HG03558 (cell line): ENCODE data around the gene SF3B1.
"Not testable (repeated sequence)": the region's sequence is repeated elsewhere in the genome, so short reads cannot be mapped to it uniquely, and the experiment has no call there.

Experiments
- ATAC-seq: cut with Tn5 transposase; IDR thresholded peaks from one replicate; pipeline ENCODE4 v1.9.1; 2021; ENCODE audit warnings: moderate number of reproducible peaks; ENCODE audit not compliant: unreplicated experiment; ENCODE audit errors: extremely low read depth

SF3B1 gene

DNA sequence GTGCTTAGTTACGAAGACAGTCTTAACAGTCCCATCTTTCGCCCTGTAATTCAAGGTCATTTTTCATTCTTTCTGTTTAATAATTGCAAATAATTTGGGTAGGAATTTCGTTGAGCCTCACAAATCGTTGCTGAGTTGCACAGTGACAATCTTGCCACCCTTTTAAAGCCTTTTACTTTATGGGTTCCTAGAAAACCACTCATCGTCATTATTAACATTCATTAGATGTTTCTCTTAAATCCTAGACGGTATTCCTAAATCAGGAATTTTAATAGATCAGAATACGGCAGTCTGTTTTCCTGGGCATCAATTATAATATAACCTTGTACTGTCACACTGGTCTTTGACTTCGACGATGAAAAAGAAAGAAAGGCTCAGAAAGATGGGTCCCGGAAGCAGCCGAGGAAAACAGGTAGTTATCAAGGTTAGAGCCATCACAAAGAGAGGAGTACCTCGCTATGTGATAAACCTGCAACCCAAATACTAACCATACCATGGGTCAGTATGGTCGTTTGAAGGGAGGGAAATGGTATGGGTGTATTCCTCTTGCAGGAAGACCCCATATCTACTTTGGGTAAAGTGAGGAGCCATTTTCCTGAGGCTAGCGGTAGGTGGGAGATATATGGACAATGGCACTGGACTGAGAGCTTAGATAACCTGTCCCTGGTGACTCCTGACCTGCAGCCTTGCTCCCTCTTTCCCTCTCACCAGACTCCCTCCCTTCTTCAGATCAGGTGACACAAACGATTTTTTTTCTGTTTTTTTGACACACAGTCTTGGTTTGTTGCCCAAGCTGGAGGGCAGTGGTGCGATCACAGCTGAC is 981 bp upstream of the SF3B1 start:
- ATAC-seq = no peak

GRCh38 chr2:197433780-197434438 is 919 bp downstream of the SF3B1 start:
- ATAC-seq = no peak

GRCh38 chr2:197432527-197432926 is 2.3 kb downstream of the SF3B1 start:
- ATAC-seq = not testable (repeated sequence)

- no peak for ATAC-seq
Measured at GRCh38 chr2:197431858-197432257, 3.0 kb downstream of the SF3B1 start.

DNA sequence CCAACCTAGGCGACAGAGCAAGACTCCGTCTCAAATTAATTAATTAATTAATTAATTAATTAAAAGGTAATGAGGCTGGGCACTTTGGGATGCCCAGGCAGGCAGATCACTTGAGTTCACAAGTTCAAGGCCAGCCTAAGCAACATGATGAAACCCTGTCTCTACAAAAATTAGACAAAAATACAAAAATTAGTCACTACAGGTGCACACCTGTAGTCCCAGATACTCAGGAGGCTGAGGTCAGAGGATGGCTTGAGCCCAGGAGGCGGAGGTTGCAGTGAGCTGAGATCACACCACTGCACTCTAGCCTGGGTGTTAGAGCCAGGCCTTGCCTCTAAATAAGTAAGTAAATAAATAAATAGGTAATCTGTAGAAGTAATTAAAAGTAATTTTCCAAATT is 6.8 kb downstream of the SF3B1 start:
- ATAC-seq = no peak

GRCh38 chr2:197426723-197427603 is 7.9 kb downstream of the SF3B1 start:
- ATAC-seq = no peak

DNA sequence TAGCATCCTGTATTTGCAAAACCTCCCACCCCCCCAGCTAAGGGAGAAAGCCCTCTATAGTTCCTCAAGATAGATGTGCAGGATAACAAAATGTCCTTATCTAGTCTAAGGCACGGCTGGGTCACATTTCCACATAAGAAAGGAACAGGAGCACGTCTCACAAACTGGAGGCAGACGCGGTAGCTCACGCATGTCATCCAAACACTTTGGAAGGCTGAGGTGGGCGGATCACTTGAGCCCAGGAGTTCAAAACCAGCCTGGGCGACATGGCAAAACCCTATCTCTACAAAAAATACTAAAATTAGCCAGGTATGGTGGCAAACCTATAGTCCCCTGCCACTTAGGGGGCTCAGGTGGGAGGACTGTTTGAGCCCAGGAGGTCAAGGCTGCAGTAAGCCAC is 9.3 kb downstream of the SF3B1 start:
- no peak for ATAC-seq

DNA sequence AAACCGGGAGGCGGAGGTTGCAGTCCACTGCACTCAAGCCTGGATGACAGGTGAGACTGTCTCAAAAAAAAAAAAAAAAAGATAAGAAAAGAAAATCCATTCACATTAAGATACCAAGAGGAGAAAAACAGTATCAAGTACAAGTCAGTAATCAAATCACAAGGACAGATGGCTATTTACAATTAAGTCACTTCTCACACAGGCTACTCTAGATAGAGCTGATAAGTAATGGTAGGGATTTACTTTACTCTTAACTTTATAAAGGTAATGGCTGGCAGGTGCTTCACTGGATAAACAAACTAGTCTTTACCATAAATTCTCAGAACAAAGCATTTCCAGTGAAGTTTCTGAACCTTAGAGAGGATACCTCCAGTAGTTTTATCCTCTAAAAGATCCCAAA is 11.5 kb downstream of the SF3B1 start:
- ATAC-seq = no peak

DNA sequence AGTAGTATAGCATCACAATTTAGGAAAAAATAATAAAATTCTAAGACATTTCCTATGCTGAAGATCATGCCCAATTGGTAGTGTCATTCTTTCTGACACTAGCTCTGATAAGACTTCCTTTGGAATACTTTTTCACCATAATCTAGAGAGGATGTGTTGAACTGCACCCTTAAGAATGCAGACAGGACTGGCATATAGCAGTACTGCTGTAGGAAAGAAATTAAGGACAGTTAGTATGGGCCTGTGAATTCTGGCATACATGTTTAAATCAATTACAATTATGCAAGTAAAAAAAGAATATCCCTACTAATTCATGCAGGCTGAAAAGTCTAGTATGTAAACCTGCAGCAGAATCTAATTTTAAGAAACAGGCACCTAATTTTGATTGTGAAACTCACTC is 15.4 kb downstream of the SF3B1 start:
- ATAC-seq = no peak

DNA sequence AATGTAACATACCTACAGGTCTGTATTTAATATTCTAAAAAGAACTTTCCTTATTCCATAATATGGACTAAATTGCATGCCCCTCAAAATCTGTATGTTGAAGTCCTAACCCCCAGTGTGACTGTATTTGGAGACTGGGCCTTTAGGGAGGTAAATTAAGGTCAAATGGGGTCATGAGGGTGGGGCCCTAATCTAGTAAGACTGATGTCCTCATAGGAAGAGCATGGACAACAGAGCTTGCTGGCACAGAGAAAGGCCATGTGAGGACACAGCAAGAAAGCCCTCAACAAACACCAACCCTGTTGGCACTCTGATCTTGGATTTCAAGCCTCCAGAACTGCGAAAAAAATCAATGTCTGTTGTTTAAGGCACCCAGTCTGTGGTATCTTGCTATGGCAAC is 18.6 kb downstream of the SF3B1 start:
- no peak for ATAC-seq

DNA sequence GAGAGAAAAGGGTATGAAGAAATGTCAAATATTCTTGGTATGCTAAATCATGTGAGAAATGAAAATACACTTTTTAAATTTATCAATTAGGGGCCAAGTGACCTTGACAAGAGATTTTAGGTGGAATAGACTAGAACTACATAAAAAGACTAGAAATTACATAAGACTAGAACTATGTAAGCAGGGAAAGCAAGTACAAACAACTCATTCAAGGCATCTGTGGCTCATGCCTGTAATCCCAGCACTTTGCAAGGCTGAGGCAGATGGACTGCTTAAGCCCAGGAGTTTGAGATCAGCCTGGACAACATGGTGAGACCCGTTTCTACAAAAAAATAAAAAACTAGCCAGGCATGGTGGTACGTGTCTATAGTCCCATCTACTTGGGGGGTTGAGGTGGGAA is 20.3 kb downstream of the SF3B1 start:
- ATAC-seq = no peak

GRCh38 chr2:197414039-197414438 is 20.8 kb downstream of the SF3B1 start:
- ATAC-seq = no peak

DNA sequence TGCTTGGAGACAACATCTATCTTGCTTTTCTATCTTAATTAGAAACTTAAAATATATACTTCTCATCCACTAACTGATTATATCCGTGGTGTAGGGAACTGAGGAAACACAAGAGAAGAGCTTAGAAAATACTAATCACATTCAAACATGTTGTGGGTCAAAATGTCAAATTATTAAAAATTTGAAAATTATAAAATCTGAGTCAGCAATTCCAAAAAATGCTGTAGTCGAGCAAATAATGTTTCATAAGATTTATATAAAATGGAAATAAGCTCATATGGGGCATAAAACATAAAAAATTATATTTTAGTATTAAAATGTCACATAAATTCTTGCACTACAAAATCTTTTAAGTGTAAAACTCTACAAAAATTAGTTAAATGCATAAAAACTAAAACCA is 29.2 kb downstream of the SF3B1 start:
- no peak for ATAC-seq

DNA sequence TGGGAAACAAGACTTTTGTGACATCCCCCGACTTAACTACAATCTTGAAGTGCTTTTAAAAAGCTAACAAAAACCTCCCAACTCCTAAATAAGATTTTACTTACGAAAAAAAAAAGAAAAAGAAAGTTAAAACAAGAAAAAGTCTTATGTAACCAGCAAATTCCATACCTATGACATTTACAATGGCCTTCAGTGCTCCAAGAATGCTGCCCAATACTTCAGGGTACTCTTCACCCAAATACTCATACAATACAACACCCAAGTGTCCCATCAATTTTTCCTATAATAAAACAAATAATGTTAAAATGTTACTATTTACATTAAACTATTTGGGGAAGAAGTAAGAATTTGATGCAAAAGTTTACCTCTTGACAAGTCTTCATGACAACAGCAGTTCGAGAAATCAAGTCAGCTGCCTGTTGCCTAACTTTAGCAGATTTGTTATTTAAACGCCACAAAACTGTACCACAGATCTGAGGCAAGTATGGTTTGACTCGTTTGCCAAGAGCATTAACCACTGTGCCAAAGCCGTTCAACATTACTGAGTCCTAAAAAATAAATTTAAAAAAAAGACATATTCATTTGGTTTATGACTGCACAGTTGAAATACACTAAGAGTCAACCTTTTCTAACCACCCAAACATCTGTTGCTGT is 34.8 kb downstream of the SF3B1 start:
- no peak for ATAC-seq

GRCh38 chr2:197398913-197399312 is 35.9 kb downstream of the SF3B1 start:
- ATAC-seq = no peak

DNA sequence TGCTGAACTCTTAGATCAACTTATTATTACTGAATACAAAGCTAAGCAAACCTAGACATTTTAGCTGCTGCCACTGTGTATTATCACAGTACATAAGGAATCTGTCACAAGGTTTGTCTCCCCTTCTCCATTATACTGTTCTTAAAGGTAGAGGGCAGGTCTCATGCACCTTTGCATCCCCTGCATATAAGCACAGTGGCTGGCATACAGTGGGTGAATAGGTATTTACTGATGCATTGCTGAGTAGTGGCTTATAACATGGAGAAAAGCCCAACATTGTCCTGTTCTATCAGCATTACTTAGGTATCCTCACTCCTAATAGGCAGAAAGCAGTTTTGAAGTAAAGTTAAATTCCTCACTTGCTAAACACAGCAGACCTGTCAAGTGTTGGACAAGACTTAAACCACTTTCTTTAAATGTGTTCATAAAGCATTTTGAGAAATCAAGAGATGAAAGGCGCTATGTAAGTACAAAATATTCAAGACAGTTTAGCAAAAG is 43.6 kb downstream of the SF3B1 start:
- ATAC-seq = no peak

DNA sequence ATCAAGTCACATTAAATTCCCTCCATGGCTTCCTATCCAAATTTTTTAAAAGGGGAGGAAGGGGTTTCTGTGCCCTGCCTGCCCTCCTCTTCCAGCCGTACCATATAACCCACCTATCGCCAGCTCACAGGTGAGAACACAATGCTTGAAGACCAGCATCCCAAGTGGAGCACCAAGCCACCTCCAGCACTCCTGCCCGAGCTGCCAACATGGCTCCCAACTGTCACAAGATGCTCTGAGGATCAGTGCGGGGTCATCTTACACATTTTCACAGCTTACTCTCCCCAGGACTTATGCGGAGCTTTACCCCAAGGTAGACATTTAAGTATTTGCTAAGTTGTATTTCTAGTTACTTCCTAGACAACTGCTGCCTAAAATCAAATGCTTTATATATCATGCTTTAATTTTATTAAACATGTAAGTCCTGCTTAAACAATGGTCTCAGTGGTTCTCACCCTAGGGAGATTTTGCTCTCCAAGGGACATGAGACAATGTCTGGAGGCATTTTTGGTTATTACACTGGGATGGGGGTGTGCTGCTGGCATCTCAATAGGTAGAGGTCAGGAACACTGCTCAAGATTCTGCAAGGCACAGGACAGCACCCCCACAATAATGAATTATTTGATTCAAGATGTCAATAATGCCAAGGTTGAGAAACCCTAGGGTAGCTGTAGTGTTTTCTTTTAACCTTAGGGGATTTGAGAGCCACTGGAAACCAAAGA is 45.8 kb downstream of the SF3B1 start:
- no peak for ATAC-seq

GRCh38 chr2:197387179-197387578 is 47.6 kb downstream of the SF3B1 start:
- ATAC-seq = no peak

GRCh38 chr2:197386242-197386641 is 48.6 kb downstream of the SF3B1 start:
- ATAC-seq = no peak

DNA sequence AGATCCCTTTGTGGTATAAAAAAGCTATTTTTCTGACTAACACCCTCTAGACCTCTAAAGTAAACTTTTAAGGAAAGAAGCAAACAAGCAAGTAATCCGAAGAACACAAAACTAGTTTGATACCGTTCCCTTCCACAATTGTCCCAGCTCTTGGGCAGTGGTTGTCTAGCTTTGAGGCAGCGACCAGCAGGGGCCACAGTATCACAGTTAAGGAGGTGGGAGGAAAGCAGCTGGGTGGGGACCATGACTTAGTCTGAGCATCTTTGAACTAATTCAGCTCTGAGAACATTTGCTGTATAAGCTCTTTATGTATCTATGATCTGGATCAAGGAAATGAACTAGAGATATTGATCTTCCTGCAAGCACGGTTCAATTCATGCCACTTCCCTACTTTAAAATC is 51.0 kb downstream of the SF3B1 start:
- no peak for ATAC-seq
